ENCODE results near the gene ACSL3.

- TF ChIP-seq SPI1 (IDR thresholded peaks at IDR 0.05; ENCODE audit: borderline replicate concordance, low read depth) (no peak), CTCF (IDR thresholded peaks at IDR 0.05; ENCODE audit: insufficient read depth, low read length) (no peak), REST (IDR thresholded peaks at IDR 0.05; ENCODE audit: insufficient replicate concordance, low read depth) (no peak), POLR2AphosphoS5 (IDR thresholded peaks at IDR 0.05; ENCODE audit: low read depth) (no peak), GABPA (IDR thresholded peaks at IDR 0.05; ENCODE audit: low read depth) (no peak)
Measured at GRCh38 chr2:222884114-222884771, 23.4 kb downstream of the ACSL3 start.
